LNCAP (cell line): Measurements from ENCODE around the gene TARS2.

Experiments used
- TF ChIP-seq, protein P1 (sequence below): fragments of 450-650 bp; IDR thresholded peaks from 2 replicates; pipeline ENCODE4 v1.5.1; 2017; ENCODE audit warnings: mild to moderate bottlenecking

TARS2 gene, protein sequence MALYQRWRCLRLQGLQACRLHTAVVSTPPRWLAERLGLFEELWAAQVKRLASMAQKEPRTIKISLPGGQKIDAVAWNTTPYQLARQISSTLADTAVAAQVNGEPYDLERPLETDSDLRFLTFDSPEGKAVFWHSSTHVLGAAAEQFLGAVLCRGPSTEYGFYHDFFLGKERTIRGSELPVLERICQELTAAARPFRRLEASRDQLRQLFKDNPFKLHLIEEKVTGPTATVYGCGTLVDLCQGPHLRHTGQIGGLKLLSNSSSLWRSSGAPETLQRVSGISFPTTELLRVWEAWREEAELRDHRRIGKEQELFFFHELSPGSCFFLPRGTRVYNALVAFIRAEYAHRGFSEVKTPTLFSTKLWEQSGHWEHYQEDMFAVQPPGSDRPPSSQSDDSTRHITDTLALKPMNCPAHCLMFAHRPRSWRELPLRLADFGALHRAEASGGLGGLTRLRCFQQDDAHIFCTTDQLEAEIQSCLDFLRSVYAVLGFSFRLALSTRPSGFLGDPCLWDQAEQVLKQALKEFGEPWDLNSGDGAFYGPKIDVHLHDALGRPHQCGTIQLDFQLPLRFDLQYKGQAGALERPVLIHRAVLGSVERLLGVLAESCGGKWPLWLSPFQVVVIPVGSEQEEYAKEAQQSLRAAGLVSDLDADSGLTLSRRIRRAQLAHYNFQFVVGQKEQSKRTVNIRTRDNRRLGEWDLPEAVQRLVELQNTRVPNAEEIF

DNA sequence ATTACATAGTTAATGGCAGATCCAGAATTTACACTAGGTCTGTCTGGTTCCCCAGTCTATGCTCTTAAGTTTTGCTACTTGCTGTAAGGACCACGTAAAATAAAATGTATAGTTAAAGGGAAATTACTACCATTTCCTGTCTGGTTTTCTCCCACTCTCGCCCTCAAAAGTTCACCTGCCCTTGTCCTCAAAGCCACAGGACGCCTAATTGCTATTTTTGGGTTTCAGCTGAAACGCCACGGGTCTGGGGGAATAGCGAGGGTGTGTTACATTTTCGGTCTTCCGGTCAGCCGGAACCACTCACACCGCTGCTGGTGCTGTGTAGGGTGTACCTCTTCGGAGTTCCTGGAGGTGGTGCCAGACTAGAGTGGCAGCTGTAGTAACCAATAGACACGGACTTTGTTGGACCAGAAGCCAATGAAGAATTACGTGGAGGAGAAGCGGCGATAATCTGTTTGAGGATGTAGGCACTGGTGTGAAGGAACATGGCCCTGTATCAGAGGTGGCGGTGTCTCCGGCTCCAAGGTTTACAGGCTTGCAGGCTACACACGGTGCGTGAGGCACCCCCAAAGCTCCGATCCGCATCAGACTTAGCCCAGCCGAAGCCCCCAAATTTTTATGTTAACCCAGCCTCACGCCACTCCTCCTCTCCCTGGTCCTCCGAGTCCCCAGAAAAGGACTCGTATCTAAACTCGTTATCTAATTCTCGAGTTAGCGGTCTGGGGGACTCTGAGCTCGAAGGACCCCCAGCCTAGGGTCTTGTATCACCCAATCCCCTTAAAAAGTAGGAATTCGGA lies at the start of gene TARS2:
Gene TARS2, plus strand, starts transcription at position 454 of the 797 bp plus-strand sequence. Its CDS starts 32 bp downstream, at position 486.
- TF ChIP-seq, protein P1, sequence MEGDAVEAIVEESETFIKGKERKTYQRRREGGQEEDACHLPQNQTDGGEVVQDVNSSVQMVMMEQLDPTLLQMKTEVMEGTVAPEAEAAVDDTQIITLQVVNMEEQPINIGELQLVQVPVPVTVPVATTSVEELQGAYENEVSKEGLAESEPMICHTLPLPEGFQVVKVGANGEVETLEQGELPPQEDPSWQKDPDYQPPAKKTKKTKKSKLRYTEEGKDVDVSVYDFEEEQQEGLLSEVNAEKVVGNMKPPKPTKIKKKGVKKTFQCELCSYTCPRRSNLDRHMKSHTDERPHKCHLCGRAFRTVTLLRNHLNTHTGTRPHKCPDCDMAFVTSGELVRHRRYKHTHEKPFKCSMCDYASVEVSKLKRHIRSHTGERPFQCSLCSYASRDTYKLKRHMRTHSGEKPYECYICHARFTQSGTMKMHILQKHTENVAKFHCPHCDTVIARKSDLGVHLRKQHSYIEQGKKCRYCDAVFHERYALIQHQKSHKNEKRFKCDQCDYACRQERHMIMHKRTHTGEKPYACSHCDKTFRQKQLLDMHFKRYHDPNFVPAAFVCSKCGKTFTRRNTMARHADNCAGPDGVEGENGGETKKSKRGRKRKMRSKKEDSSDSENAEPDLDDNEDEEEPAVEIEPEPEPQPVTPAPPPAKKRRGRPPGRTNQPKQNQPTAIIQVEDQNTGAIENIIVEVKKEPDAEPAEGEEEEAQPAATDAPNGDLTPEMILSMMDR: no peak

DNA sequence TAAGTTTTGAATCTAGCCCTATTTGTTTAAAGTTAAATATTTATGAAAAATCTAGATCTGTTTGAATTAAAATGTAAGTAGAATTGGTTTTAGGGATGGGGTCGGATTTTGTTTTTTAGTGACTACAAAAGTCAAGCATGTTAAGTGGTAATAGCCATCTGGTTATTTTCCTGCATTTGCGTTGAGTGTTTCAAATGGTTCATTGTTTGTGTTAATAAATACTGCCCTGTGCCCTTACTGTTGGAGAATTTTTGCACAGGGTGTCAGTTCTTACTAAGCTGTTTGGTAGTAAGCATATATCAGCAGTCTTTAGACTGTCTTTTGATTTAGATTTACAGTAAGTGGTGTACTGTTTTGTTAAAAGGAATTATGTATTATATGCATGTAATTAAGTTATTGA lies 46.1 kb upstream of the TARS2 start:
- TF ChIP-seq, protein P1: no peak

DNA sequence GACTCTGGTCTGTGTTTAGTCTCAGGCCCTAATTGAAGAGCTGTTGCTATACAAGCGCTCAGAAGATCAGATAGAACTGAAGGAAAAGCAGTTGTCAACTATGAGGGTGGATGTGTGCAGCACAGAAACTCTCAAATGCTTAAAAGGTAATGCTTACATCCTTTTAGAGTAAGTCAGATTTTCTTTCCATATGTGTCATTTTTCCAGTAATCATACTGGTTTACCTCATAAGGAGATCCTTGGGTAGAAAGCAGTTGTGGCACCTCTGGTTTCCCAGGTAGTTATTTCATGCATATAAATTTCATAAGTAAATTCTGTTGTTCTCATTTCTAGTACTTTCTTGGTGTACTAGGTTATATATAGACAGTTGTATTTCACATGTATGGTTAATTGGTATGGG lies 43.0 kb upstream of the TARS2 start:
- TF ChIP-seq, protein P1: no peak

DNA sequence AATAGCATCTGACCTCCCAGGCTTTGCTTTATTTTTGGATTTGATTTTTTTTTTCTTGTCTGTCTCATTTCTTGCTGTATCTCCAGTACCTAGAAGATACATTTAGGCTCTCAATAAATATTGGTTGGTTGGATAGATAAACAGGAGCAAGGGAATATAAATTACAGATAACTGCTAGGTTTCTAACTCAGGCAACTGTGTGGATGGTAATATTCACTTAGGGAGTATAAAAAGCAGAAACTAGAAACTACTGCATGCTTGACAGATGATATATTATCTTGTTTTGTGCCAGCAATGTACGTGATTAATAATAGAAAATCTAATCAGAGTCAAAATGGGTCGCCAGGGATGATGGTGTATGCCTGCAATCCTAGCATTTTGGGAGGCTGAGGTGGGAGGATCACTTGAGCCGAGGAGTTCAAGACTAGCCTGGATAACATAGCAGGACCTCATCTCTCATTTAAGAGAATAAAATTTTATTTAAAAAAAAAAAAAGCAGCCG lies 31.0 kb upstream of the TARS2 start:
- TF ChIP-seq, protein P1: no peak

DNA sequence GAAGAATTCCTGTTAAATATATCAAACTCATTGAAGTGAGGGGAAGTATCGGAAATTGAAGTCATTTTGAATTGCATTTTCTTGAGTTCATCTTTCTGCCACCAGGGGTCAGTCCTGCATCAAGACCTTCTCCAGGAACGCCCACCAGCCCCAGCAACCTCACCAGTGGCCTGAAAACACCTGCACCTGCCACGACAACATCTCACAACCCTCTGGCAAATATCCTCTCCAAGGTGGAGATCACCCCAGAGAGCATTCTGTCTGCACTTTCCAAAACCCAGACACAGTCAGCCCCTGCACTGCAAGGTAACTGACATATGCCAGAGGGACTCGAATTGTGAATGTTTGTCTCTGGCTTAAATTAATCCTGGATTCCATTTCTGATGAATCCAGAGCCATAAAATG lies 22.8 kb upstream of the TARS2 start:
- TF ChIP-seq, protein P1: peak; percentile 72

DNA sequence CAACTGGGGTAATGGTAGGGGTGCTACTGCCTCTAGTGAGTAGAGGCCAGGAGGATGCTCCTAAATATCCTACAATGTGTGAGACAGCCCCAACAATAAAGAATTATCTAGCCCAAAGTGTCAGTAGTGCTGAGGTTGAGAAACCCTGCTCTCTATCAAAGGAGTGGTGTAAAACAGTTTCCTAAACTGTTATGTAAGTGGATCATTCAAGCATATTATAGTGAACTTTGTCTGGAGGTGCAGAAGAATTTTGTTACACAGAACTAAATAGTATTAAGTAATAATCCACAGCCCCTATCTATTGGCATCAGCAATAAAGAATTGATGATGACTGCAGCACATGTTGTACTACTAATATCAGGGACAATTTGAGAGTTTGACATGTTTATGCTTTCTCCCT lies 20.3 kb upstream of the TARS2 start:
- TF ChIP-seq, protein P1: no peak

DNA sequence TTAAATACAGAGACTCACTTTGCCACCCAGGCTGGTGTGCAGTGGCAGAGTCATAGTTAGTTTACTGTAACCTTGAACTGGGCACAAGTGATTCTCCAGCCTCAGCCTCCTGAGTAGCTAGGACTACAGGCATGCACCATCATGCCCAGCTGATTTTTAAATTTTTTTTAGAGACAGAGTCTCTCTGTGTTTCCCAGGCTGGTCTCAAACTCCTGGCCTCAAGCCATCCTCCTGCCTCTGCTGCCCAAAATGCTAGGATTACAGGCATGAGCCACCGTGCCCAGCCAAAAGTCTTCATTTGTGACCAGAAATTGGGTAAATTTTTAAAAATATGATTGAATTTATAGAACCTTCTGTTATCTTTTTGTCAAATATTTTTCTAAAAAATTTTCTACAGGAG lies 17.9 kb upstream of the TARS2 start:
- TF ChIP-seq, protein P1: no peak
